NT2/D1 (cell line): ENCODE data around the gene SLC27A4.

ENCODE experiments used
- DNase-seq: peaks from one replicate; pipeline ENCODE4 v3.0.0-alpha.2; 2011; ENCODE audit warnings: low read depth, low spot score
- H3K27me3 ChIP-seq: 2 replicates; pipeline ENCODE4 v1.6.0; 2011; ENCODE audit warnings: mild to moderate bottlenecking; ENCODE audit not compliant: insufficient read length, insufficient read depth
- H3K36me3 ChIP-seq: 2 replicates; pipeline ENCODE4 v1.6.1; 2011; ENCODE audit warnings: mild to moderate bottlenecking, low read length, mixed read lengths; ENCODE audit not compliant: insufficient read depth, insufficient read length
- H3K4me1 ChIP-seq: 2 replicates; pipeline ENCODE4 v1.5.1; 2011; ENCODE audit not compliant: insufficient read depth, insufficient read length
- H3K4me3 ChIP-seq: 2 replicates; pipeline ENCODE4 v1.5.1; 2011; ENCODE audit warnings: low read depth; ENCODE audit not compliant: insufficient read length
- H3K9ac ChIP-seq: 2 replicates; pipeline ENCODE4 v1.6.0; 2011; ENCODE audit warnings: low read depth; ENCODE audit not compliant: insufficient read length
- H3K9me3 ChIP-seq: 2 replicates; pipeline ENCODE4 v1.5.1; 2011; ENCODE audit warnings: mild to moderate bottlenecking, low read length; ENCODE audit not compliant: insufficient read depth
- SUZ12 ChIP-seq: IDR thresholded peaks from 2 replicates; pipeline ENCODE4 v1.6.1; 2011; ENCODE audit not compliant: insufficient read length, insufficient read depth; ENCODE audit errors: extremely low read depth
- YY1 ChIP-seq: IDR thresholded peaks from 2 replicates; pipeline ENCODE4 v1.6.1; 2011; ENCODE audit not compliant: insufficient read length, insufficient read depth
- ZNF274 ChIP-seq: IDR thresholded peaks from 2 replicates; pipeline ENCODE4 v1.6.1; 2011; ENCODE audit warnings: mild to moderate bottlenecking, low read depth, low read length

Gene SLC27A4

DNA sequence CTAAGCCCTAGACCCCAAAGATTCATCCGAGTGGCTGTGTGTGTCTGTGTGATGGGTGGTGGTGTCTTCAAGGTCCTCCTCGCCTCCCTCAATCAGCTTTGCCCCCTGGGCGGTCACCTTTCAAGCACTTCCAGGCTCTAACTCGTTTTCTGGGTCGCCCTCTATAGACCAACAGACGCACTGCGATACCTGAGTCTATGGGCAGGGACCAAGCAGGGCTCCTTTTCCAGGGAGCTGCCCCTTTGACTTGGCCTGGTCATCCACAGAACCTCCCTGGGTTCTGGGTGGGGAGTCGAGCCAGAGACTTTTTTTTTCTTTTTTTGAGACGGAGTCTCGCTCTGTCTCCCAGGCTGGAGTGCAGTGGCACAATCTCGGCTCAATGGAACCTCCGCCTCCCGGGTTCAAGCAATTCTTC lies 1.1 kb downstream of the SLC27A4 start:
- H3K9ac ChIP-seq, result peak overlapping the region; percentile 80
- peaks cover 3% of the 10 kb centered on the region for H3K4me1 ChIP-seq
- no peaks in the 10 kb centered on the region for H3K27me3 ChIP-seq
- H3K9me3 ChIP-seq, result no peaks in the 10 kb centered on the region
- TF ChIP-seq SUZ12, result no peak
- TF ChIP-seq YY1, result no peak
- TF ChIP-seq ZNF274, result no peak
- peaks cover 43% of the 10 kb centered on the region for H3K36me3 ChIP-seq
- DNase-seq, result no peak
- peak overlapping the region; percentile 66 for H3K4me3 ChIP-seq

DNA sequence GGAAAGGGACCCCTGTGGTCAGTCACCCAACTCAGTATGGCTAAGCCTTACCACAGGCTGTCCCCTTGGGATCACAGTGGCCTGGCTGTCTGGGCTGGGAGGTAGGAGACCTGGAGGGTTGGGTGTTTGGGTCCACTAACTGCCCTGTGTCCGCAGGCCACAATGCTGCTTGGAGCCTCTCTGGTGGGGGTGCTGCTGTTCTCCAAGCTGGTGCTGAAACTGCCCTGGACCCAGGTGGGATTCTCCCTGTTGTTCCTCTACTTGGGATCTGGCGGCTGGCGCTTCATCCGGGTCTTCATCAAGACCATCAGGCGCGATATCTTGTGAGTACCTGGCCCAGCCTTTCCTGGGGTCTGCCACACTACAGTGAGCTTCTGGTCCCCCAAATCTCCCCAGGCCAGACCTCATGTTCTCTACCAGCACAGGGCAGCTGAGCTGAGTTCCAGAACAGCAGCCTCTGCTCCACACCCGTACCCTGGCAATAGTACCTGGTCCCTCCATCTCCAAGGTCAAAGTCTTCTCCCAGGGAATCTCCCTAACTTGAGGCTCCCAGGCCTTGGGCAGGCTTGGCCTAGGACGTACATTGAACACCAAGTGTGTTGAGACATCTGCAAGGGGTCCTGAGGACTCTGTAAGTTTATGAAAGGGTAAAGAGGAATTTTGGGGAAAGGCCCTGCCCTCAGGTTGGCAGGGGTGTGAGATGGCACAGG lies 2.8 kb downstream of the SLC27A4 start:
- no peak for DNase-seq
- Histone ChIP-seq H3K36me3 (peaks cover 56% of the 10 kb centered on the region), H3K4me1 (peaks cover 3% of the 10 kb centered on the region), H3K27me3 (no peaks in the 10 kb centered on the region), H3K9me3 (no peaks in the 10 kb centered on the region), H3K4me3 (no peak overlapping the region), H3K9ac (no peak overlapping the region)
- TF ChIP-seq YY1 (no peak), ZNF274 (no peak), SUZ12 (no peak)

DNA sequence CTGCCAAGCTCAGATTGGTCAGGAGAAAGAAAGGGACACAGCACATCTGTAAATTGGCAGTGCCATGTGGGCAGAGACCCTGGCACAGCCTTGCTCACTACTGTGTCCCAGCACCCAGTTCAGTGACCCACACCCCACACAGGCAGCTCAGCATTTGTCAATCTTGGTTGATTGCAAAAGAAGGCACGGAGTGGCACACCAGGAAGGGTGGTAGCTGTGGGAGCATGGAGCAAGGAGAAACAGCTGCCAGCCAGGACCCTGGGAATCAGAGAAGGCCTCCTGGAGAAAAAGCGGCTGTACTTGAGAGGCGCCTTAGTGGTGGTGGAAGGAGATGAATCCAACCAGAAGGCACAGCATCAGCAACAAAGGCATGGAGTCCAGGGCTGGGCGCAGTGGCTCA lies 3.5 kb downstream of the SLC27A4 start:
- H3K27me3 ChIP-seq, result no peaks in the 10 kb centered on the region
- no peak for DNase-seq
- H3K9me3 ChIP-seq, result no peaks in the 10 kb centered on the region
- H3K36me3 ChIP-seq, result peaks cover 63% of the 10 kb centered on the region
- no peak overlapping the region for H3K4me3 ChIP-seq
- H3K9ac ChIP-seq, result no peak overlapping the region
- no peak for TF ChIP-seq YY1
- TF ChIP-seq ZNF274, result no peak
- no peak for TF ChIP-seq SUZ12
- H3K4me1 ChIP-seq, result peaks cover 3% of the 10 kb centered on the region

- no peak overlapping the region for H3K9ac ChIP-seq
- DNase-seq, result no peak
- no peaks in the 10 kb centered on the region for H3K9me3 ChIP-seq
- H3K4me1 ChIP-seq, result no peaks in the 10 kb centered on the region
- H3K36me3 ChIP-seq, result peaks cover 75% of the 10 kb centered on the region
- H3K27me3 ChIP-seq, result no peaks in the 10 kb centered on the region
- TF ChIP-seq ZNF274, result no peak
- TF ChIP-seq YY1, result no peak
- TF ChIP-seq SUZ12, result no peak
- no peak overlapping the region for H3K4me3 ChIP-seq
Observed at GRCh38 chr9:128344931-128345605, 4.7 kb downstream of the SLC27A4 start.

DNA sequence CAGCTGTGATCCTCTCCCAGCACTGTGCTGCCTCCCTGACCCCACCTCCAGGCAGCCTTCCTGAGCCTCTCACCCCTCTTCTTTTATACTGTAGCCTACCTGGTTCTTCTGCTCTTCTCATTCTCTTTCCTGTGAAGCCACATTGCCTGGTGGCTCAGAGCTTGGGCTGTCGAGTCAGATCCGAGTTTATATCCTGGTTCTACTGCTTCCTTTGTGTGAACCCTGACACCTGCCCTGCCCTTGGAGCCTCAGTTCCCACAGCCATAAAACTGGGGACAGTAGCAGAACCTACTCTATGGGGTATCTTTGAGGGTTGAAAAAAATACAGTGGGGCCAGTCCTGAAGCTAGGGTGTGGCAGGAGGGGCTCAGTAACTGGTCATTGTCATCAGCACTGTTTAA lies 8.8 kb downstream of the SLC27A4 start:
- Histone ChIP-seq H3K4me3 (no peak overlapping the region), H3K36me3 (peaks cover 80% of the 10 kb centered on the region), H3K9me3 (no peaks in the 10 kb centered on the region), H3K9ac (no peak overlapping the region), H3K4me1 (no peaks in the 10 kb centered on the region), H3K27me3 (no peaks in the 10 kb centered on the region)
- DNase-seq, result no peak
- TF ChIP-seq YY1 (no peak), ZNF274 (no peak), SUZ12 (no peak)

- peaks cover 78% of the 10 kb centered on the region for H3K36me3 ChIP-seq
- TF ChIP-seq YY1 (no peak), SUZ12 (no peak), ZNF274 (no peak)
- no peaks in the 10 kb centered on the region for H3K4me1 ChIP-seq
- H3K27me3 ChIP-seq, result no peaks in the 10 kb centered on the region
- H3K9me3 ChIP-seq, result no peaks in the 10 kb centered on the region
- no peak overlapping the region for H3K4me3 ChIP-seq
- no peak overlapping the region for H3K9ac ChIP-seq
- no peak for DNase-seq
Observed at GRCh38 chr9:128349772-128350171, 9.4 kb downstream of the SLC27A4 start.

GRCh38 chr9:128355451-128355850 lies 15.1 kb downstream of the SLC27A4 start:
- Histone ChIP-seq H3K36me3 (peaks cover 57% of the 10 kb centered on the region), H3K9me3 (no peaks in the 10 kb centered on the region), H3K9ac (no peak overlapping the region), H3K4me3 (no peak overlapping the region), H3K27me3 (no peaks in the 10 kb centered on the region), H3K4me1 (peaks cover 4% of the 10 kb centered on the region)
- DNase-seq, result no peak
- TF ChIP-seq YY1 (no peak), SUZ12 (no peak), ZNF274 (no peak)
